Esophagus muscularis mucosa (tissue), 4 donors: ENCODE data around the gene CDKL4.

Experiments
- EP300 ChIP-seq: sonication (generic); formaldehyde crosslinking; IDR thresholded peaks from one replicate; pipeline ENCODE4 v1.6.1; 2017; ENCODE audit warnings: antibody characterized with exemption
- POLR2A ChIP-seq: fragments of 450-650 bp; IDR thresholded peaks from one replicate; pipeline ENCODE4 v1.6.1; 2017; ENCODE audit warnings: antibody characterized with exemption, moderate library complexity, mild to moderate bottlenecking, low read depth
- TF ChIP-seq, protein P1 (sequence below), 3 experiments: fragments of 200-600 bp in 2 of 3; fragments of 450-650 bp in 1 of 3; sonication (generic) in 2 of 3; IDR thresholded peaks; one replicate each; pipeline ENCODE4 v1.5.1; 2017 to 2019; ENCODE audit warnings: antibody characterized with exemption in 3 of 3, mild to moderate bottlenecking in 2 of 3, moderate library complexity in 1 of 3

- TF ChIP-seq EP300 (no peak), POLR2A (no peak)
- TF ChIP-seq, protein P1, sequence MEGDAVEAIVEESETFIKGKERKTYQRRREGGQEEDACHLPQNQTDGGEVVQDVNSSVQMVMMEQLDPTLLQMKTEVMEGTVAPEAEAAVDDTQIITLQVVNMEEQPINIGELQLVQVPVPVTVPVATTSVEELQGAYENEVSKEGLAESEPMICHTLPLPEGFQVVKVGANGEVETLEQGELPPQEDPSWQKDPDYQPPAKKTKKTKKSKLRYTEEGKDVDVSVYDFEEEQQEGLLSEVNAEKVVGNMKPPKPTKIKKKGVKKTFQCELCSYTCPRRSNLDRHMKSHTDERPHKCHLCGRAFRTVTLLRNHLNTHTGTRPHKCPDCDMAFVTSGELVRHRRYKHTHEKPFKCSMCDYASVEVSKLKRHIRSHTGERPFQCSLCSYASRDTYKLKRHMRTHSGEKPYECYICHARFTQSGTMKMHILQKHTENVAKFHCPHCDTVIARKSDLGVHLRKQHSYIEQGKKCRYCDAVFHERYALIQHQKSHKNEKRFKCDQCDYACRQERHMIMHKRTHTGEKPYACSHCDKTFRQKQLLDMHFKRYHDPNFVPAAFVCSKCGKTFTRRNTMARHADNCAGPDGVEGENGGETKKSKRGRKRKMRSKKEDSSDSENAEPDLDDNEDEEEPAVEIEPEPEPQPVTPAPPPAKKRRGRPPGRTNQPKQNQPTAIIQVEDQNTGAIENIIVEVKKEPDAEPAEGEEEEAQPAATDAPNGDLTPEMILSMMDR (IDR thresholded peaks at IDR 0.05): no peak
These were observed 104.9 kb downstream of the CDKL4 start for GRCh38 chr2:39138837-39139211.
